ENCODE results near the gene GPR150. TPM values are rescaled to one million over a fixed set of nuclear protein-coding genes. Genes with fewer than 3 reads are reported as not detected.

GPR150 gene
- polyA plus RNA-seq, 1 of the 3 experiments (the other 2 are of a cell fraction) = 0.07 TPM

DNA sequence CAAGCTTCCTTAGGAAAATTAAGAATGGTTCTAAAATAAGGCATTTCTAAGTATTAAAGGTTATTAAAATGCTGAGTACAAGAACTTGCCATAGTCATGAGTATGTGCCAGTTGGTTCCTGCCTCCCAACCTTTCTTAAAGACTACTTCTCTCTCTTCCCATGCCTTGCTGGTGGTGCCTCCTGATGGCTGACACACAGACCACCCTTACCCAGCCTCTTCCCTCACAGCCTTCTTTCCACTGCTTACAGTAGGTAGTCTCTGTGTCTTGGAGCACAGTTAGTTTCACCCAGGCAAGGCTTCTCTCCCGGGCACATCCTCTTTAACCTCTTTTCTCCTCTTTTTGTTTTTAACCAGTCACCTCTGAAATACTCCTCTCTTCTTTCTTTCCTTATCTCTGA is 20.6 kb upstream of the GPR150 start:
- Histone ChIP-seq H3F3A (replicated peaks; ENCODE audit: insufficient read depth) (peaks cover 9% of the 10 kb centered on the region), H3K36me3 (replicated peaks in 1 of 2; ENCODE audit: control insufficient read depth in 1 of 2, insufficient read depth in 2 of 2, low read length in 1 of 2) (peaks cover 0 to 10% of the 10 kb centered on the region in 2 experiments), H3K27me3 (ENCODE audit: insufficient read depth) (no peaks in the 10 kb centered on the region), H2AFZ (ENCODE audit: low read depth) (no peak overlapping the region), H3K4me2 (no peak overlapping the region), H3K79me2 (ENCODE audit: insufficient read depth) (no peaks in the 10 kb centered on the region), H4K20me1 (ENCODE audit: insufficient read depth) (no peaks in the 10 kb centered on the region), H3K9ac (no peak overlapping the region), H3K27ac (ENCODE audit: low read depth in 2 of 2, low read length in 1 of 2) (no peak overlapping the region), H3K4me3 (ENCODE audit: low read depth in 2 of 2, low read length in 1 of 2) (no peak overlapping the region), H3K9me3 (no peaks in the 10 kb centered on the region), H3K4me1 (ENCODE audit: control insufficient read depth in 1 of 2, insufficient read depth in 2 of 2, low read depth in 1 of 2, low read length in 1 of 2) (no peaks in the 10 kb centered on the region), H3K9me2 (no peaks in the 10 kb centered on the region)
- ChIA-PET CTCF (no interaction called here), POLR2A (no interaction called here)
- no peak for DNase-seq
- 88% methylated on average over 1 of the region's 1 CpG for WGBS (ENCODE audit: low lambda C conversion rate)
- TF ChIP-seq NRF1 (IDR thresholded peaks at IDR 0.05; ENCODE audit: low read depth, low read length) (no peak), EP300 (IDR thresholded peaks at IDR 0.05; ENCODE audit: borderline replicate concordance in 1 of 2, low read depth in 1 of 2, low read length in 1 of 2) (no peak)

DNA sequence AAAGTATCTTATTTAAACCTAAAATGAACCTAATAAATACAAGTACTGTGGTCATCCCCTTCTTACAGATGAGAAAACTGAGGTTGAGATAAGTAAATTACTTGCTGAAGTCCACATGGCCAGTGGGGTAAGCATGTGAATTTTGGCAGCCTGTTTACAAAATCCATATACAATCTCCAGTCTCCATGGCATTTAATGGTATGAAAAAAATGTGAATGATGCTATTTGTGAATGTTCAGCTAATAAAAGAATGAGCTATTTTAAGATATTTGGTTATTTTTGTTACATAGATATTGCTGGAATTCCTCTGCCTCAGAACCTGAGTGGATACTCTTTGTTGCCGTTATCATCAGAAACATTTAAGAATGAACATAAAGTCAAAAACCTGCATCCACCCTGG is 19.3 kb upstream of the GPR150 start:
- Histone ChIP-seq H3K27ac (ENCODE audit: low read depth in 2 of 2, low read length in 1 of 2) (no peak overlapping the region), H4K20me1 (ENCODE audit: insufficient read depth) (no peaks in the 10 kb centered on the region), H3K9ac (no peak overlapping the region), H3K9me2 (no peaks in the 10 kb centered on the region), H3K79me2 (ENCODE audit: insufficient read depth) (no peaks in the 10 kb centered on the region), H3K36me3 (replicated peaks in 1 of 2; ENCODE audit: control insufficient read depth in 1 of 2, insufficient read depth in 2 of 2, low read length in 1 of 2) (peaks cover 0 to 10% of the 10 kb centered on the region in 2 experiments), H3K9me3 (no peaks in the 10 kb centered on the region), H3F3A (replicated peaks; ENCODE audit: insufficient read depth) (peaks cover 9% of the 10 kb centered on the region), H3K27me3 (ENCODE audit: insufficient read depth) (no peaks in the 10 kb centered on the region), H3K4me3 (ENCODE audit: low read depth in 2 of 2, low read length in 1 of 2) (no peak overlapping the region), H3K4me2 (no peak overlapping the region), H2AFZ (ENCODE audit: low read depth) (no peak overlapping the region), H3K4me1 (ENCODE audit: control insufficient read depth in 1 of 2, insufficient read depth in 2 of 2, low read depth in 1 of 2, low read length in 1 of 2) (no peaks in the 10 kb centered on the region)
- 95% methylated on average over 1 of the region's 1 CpG for WGBS (ENCODE audit: low lambda C conversion rate)
- TF ChIP-seq, protein P1, sequence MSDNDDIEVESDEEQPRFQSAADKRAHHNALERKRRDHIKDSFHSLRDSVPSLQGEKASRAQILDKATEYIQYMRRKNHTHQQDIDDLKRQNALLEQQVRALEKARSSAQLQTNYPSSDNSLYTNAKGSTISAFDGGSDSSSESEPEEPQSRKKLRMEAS (IDR thresholded peaks at IDR 0.05; ENCODE audit: low read depth) = no peak
- peak; percentile 47; the same call in 1 of the 2 replicates for TF ChIP-seq MEF2A (IDR thresholded peaks at IDR 0.05; ENCODE audit: borderline replicate concordance, low read depth)
- POLR2A ChIA-PET = no interaction called here
- DNase-seq = no peak
- CTCF ChIA-PET = no interaction called here

GRCh38 chr5:95605786-95606185 is 14.1 kb upstream of the GPR150 start:
- no peaks in the 10 kb centered on the region for H3K27me3 ChIP-seq (ENCODE audit: insufficient read depth)
- H3K4me3 ChIP-seq (ENCODE audit: low read depth in 2 of 2, low read length in 1 of 2) = no peak overlapping the region
- no peak overlapping the region for H3K9ac ChIP-seq
- no peak for DNase-seq
- CTCF ChIA-PET = no interaction called here
- 98% methylated on average over 5 of the region's 5 CpGs for WGBS (ENCODE audit: low lambda C conversion rate)
- no peaks in the 10 kb centered on the region for H3K9me2 ChIP-seq
- H3K79me2 ChIP-seq (ENCODE audit: insufficient read depth) = no peaks in the 10 kb centered on the region
- H3K4me1 ChIP-seq (ENCODE audit: control insufficient read depth in 1 of 2, insufficient read depth in 2 of 2, low read depth in 1 of 2, low read length in 1 of 2) = no peaks in the 10 kb centered on the region
- H3K36me3 ChIP-seq (replicated peaks in 1 of 2; ENCODE audit: control insufficient read depth in 1 of 2, insufficient read depth in 2 of 2, low read length in 1 of 2) = peaks cover 0 to 10% of the 10 kb centered on the region in 2 experiments
- H4K20me1 ChIP-seq (ENCODE audit: insufficient read depth) = no peaks in the 10 kb centered on the region
- H3K9me3 ChIP-seq = no peaks in the 10 kb centered on the region
- TF ChIP-seq EP300 (IDR thresholded peaks at IDR 0.05; ENCODE audit: borderline replicate concordance in 1 of 2, low read depth in 1 of 2, low read length in 1 of 2) = no peak
- TF ChIP-seq, protein P2, sequence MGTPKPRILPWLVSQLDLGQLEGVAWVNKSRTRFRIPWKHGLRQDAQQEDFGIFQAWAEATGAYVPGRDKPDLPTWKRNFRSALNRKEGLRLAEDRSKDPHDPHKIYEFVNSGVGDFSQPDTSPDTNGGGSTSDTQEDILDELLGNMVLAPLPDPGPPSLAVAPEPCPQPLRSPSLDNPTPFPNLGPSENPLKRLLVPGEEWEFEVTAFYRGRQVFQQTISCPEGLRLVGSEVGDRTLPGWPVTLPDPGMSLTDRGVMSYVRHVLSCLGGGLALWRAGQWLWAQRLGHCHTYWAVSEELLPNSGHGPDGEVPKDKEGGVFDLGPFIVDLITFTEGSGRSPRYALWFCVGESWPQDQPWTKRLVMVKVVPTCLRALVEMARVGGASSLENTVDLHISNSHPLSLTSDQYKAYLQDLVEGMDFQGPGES (IDR thresholded peaks at IDR 0.05; ENCODE audit: low read depth, low read length) = no peak
- TF ChIP-seq RAD21 (IDR thresholded peaks at IDR 0.05; ENCODE audit: low read length) = no peak
- no peak for TF ChIP-seq YY1 (IDR thresholded peaks at IDR 0.05; ENCODE audit: low read depth)
- TF ChIP-seq SMC3 (IDR thresholded peaks at IDR 0.05; ENCODE audit: low read depth, low read length) = no peak
- TF ChIP-seq FOXJ3 (CRISPR knock-in tag; IDR thresholded peaks at IDR 0.05) = no peak
- no peak for TF ChIP-seq NRF1 (IDR thresholded peaks at IDR 0.05; ENCODE audit: low read depth, low read length)
- TF ChIP-seq SIN3A (IDR thresholded peaks at IDR 0.05; ENCODE audit: borderline replicate concordance, low read depth, low read length) = no peak
- no peak for TF ChIP-seq JUND (IDR thresholded peaks at IDR 0.05)
- TF ChIP-seq USF1 (IDR thresholded peaks at IDR 0.05; ENCODE audit: borderline replicate concordance, low read depth) = no peak
- TF ChIP-seq USF2 (IDR thresholded peaks at IDR 0.05; ENCODE audit: borderline replicate concordance, low read depth, low read length) = no peak
- no peak for TF ChIP-seq EZH2phosphoT487 (IDR thresholded peaks at IDR 0.05; ENCODE audit: borderline replicate concordance, low read depth)
- TF ChIP-seq FOXM1 (IDR thresholded peaks at IDR 0.05; ENCODE audit: low read depth) = no peak
- no peak for TF ChIP-seq TEAD4 (IDR thresholded peaks at IDR 0.05; ENCODE audit: borderline replicate concordance, insufficient read depth)
- no peak for TF ChIP-seq FOSL2 (IDR thresholded peaks at IDR 0.05; ENCODE audit: borderline replicate concordance, low read depth)
- TF ChIP-seq TAF1 (IDR thresholded peaks at IDR 0.05; ENCODE audit: borderline replicate concordance, low read depth, low read length) = no peak
- H3K27ac ChIP-seq (ENCODE audit: low read depth in 2 of 2, low read length in 1 of 2) = no peak overlapping the region
- POLR2A ChIA-PET = no interaction called here
- no peaks in the 10 kb centered on the region for H3F3A ChIP-seq (replicated peaks; ENCODE audit: insufficient read depth)
- no peak overlapping the region for H2AFZ ChIP-seq (ENCODE audit: low read depth)
- no peak overlapping the region for H3K4me2 ChIP-seq
